Superior temporal gyrus (tissue), 1 donor: Measurements from ENCODE around the gene TTC7B.

Experiments used
- DNase-seq: peaks from one replicate; pipeline ENCODE4 v3.0.0-alpha.2; 2016; ENCODE audit errors: extremely low spot score

Gene TTC7B

DNA sequence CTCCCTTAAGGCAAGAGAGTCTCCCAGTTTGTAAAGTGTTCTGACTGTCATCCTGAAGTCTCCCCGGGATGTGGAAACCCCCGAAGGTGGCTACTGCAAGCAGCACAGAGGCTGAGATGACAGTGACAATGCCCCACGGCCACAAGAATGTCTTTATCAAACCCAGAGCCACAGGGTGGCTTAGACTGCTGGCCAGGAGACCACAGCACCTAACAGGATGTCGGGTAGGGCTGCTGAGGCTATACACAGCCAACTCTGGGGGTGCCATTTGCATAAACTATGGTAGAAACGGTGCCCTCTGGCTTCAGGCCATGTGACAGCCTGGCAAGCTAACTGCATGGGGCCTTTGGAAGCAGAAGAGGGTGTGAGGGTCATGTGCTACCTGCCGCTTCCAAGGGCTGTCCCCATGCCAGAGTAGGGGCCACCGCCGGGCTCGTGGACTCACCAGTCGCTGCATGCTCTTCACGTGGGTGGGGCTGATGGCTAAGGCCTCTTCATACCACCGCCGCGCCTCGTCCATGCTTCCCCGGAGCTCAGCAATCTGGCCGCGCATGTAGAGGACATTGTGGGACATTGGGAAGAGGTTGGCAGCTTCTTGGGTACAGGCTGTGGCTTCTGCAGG is 238.5 kb downstream of the TTC7B start:
- DNase-seq = no peak

DNA sequence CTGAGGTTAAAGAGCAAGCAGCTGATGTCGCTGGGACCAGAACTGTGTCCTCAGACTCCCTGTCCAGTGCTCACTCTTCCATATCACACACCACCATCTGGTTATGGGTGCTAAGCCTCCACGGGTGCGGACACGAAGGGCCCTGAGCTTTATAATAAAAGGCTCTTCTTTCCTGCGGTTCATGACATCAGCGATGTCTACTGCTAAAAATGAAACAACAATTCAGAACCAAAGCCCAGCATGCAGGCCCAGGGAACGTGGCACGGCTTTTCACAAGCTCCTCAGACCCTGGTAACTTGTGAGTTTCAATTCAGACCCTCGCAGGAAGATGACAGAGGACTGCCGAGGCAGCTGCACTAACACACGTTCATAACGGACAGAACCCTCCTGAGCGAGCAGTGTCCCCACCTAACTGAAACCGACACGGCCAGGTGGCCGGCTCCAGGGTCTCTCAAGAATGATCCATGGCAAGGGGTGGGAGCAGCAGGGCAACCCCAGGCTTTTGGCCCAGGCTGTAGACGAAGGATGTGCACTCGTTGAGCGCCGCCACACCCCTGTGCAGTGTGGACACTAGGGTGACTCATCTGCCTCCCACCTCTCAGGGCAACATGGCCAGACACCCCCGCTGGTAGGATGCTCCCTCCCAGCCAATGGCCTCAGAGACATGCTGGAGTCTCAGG is 239.1 kb downstream of the TTC7B start:
- no peak for DNase-seq

DNA sequence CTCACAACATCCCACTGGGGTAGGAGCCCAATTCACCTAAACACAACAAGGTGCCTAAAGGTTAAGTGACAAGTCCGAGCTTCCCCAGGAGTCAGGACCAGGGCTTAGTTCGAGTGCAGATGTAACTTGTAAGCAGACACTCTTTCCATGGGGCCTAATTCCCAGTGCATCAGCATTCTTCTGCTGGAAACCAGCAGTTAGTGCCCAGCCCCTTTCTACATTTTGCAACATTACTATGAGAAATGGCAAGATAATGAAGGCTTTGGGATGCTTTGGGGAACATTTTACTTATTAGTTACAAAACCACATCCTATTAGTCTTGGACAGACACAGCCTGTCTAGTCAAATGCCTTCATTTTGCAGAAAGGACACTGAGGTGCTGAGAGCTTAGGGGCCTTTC is 239.6 kb downstream of the TTC7B start:
- DNase-seq = no peak

DNA sequence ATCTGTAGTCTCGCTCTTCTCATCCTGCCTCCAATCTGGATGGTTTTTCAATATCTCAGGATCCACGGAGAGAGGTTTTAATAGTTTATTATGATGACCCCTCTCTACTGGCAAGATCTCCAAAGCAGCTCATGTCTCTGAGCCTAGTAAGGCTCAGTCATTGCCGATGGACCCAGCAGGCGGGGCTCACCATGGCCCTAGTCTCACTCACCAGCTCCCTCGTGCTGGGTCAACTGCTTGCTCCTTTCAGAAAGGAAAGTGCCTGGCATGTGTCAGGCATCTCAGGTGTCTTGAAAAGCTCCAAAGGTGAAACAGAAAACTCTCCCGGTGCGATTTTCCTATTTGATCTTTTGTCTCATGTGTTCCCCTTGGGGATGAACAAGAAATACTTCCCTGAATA is 240.4 kb downstream of the TTC7B start:
- no peak for DNase-seq

DNA sequence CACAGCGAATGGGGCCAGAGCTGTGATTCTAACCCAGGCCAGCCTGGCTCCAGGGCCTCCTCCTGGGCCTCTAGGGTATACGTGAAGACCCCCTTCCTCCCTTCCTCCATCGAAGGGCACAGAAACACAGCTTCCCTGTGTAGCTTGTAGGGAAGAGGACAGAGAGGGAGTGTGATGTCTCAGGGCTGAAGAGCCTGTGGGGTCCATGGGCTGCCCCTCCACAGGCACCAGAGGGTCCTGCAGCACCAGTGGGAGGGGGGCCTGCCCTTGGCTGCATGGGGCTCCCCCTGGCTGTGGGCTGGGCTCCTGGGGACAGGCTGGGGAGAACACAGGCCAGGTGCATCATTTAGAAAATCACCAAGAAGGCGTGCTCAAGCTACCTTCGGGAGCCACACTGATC is 240.9 kb downstream of the TTC7B start:
- DNase-seq = no peak

DNA sequence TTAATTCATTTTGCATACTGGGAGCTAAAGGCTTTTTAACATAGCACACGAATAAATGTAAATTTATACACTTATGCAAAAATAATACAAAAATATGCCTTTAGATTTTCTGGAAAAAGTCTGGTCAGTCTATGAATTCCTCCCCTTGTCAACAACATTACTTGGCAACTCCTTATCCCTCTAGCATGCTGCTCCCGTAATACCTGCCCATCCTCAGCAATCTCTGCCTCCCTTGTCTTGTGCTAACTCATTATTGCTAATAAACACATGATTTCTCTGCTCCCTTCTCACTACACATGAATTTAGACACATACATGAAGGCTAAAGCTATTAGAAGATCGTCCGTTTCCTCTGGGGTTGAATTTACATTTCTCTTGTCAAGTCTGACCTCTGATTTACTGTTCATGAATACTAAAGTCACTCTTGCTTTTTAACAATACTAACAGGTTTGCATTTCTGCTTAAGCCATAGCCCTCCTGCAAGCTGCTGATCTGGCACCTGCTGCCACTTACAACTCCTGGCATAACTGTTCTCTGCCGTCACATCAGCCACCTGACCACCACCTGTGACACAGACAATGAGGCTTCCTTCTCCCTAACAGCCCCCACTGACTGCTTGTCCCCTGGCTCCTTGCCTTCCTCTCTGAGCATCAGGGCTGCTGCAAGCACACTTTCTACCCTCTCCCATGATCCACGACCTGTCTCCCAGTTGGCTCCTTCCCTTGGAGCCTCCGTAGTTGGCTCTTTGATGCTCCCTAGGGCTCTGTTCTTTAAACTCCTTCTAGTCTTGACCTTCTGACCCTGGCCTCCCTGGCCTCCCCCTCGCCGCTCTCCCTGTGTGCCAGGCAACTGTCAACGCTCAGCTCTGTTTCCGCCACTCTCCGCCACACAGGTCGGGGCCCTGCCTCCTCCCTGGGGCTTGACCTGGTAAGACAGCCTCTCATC is 241.8 kb downstream of the TTC7B start:
- DNase-seq = no peak

DNA sequence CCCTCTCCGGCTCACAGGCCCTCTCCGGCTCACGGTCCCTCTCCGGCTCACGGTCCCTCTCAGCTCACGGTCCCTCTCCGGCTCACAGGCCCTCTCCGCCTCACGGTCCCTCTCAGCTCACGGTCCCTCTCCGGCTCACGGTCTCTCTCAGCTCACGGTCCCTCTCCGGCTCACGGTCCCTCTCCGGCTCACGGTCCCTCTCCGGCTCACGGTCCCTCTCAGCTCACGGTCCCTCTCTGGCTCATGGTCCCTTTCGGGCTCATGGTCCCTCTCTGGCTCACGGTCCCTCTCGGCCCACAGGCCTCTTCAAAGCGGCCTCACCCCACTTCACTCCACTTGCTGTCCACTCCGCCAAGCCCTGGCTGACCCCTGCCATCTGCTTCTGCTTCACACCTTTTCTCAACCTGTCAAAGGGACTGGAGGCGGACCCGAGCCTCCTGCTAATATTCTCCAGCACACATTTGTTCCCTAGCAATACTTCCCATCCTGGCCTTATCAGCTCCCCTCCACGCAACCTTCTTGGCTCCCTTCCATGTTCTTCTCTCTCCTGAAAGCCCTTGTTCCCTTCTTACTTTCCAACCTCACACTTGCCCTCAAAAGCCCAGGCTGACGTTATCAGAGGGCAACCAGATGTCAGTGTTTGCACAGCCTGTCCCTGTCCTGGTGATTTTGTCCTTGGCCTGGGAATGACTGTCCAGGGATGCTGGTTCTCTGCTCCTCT is 242.7 kb downstream of the TTC7B start:
- no peak for DNase-seq

DNA sequence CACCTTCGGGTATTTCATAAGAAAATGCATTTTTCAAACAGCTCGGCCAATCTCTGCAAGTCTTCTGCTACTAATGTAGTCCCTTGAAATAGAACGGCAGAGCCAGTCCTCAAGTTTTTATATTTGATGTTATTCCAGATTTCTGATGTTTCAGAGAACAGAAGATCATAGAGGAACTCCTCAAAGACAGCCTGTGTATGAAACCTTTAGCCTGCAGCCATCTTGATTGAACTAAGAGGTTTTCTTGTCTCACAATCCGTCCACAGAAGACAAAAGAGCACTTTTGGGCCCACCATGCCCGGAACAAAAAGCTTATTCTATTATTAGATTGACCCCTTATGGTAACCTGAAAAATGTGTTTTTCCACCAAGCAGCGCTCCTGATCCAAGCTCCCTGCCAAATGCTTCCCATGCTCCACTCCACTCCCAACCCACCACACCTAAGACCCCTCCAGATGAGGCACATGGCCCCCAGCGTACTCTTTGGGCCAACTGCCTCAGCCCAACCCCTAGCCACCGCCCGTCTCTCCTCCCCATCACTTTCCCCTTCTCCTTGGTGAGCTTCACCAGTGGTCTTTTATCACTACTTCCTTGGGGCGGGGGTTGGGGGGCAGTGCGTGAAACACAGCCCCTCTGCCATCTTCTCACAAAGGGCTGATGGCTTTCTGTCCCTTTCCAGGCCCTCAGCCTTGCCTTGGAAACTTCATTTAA is 243.6 kb downstream of the TTC7B start:
- no peak for DNase-seq

DNA sequence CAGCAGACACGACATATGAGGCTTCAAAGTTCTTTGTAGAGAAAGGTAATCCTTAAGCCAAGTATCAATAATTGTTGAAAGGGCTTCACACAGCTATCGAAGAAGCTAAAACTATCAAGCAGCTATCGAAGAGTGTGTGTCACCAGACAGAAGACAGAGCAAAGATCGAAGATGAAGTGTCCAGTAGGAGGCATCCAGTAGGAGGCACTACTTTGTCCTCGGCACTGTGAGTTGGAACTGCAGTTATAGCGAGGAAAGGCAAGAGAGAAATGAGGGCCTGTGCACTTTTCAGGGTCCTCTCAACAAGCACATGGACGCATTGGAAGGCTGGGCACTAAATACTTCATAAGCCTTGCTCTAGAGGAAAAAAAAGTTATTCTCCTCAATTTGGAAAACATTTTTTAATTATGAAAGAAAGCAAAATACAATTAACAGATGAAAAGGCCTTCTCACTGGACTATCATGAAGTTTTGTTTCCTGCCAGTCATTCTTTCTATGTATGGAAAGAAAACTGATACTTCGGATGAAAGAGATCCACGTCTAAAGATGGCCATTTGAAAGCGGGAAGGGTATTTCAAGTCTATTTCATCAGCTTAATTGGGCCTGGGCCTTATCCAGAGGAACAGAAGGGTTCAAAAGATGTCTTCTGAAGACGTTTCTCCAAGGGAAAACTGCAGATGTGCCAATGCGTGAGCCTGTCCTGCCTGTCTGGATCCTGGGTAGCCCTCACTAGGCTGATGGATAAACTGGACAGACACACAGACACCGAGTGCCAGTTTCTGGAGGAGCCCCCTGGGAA is 244.9 kb downstream of the TTC7B start:
- DNase-seq = no peak

DNA sequence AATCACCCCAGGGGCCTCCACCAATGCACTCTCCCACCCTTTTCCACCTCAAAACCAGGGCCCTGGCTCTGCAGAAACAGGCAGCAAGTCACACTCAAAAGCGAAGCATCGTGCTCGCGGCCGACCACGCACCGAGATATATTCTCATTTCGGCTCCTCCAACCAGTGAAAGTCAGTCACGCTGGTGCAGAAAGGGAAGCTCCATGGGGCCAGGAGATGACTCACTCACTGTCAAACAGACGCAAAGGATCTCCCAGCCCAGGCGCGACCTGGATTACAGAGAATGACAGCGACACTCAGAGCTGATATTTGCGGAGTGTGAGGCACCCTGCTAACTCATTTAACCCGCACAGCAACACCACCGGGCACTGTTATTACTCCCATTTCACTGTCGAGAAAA is 245.8 kb downstream of the TTC7B start:
- no peak for DNase-seq

DNA sequence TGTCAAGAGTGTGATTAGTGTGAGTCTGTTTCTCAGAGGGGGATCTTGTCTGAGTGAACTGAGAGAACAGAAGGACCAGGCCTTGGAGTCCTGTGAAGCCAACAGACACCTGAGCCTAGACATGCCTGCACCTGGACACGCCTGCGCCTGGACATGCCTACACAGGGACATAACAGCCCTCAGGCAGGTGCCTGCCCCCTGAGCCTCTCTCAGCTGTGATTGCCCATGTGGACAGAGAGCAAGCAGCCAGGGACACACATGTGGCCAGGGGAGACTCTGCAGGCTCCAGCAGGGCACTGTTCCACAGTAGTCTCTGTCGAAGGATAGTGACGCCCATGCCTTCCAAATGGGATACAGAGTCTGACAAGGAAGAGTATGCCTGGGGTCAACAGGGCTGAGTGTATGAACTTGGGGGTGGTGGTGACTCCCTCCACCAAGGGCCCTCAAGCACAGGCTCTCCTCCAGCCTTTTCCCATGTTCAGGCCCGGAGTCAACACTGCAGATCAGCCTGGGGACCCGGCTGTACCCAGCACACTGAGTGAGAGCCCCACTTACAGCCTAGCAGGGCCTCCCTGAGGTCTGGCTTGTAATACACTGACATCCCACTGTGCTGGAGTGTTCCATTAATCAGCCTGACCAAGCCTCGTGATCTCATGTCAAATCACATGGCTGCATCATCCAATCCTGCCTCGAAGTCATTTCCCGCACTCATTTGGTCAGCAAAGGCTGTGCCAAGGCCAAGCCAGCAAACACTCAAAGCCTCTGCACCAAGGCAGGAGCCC is 246.4 kb downstream of the TTC7B start:
- DNase-seq = no peak

DNA sequence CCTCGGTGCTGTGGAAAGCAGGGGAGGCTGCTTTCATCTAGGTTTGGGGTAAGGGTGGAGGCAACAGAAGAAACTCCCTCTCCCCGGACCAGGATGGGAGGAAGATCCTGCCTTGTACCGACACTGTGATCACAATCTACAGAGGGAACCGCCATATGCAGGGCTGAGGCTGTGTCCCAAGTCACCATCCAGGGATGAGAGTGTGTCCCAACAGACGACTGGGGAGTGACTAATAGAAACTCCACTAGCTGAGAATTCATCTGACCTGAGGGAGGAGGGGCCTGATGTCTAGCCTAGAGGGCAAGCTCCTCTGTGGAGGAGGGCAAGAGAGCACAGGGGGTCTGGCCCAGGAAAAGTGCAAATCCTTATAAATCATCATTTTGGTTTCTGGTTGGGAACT is 247.0 kb downstream of the TTC7B start:
- DNase-seq = no peak

DNA sequence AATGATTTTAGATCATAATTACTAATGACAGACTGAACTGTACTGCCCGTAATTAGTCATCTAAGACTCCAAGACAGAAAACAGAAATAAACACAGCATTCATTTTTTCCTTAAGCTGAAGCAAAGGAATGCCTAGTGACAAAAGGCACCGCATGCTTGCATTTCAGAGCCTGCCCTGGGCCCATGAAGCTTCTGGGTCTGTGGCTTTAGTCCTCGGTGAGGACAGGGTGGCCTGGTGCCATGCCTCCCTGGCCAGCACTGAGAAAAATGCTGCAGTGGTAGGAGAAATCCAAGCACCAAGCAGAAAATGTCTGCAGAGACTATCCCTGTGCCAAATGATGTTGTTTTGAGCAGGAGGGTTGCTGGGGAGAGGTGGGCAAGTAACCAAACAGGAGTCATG is 247.8 kb downstream of the TTC7B start:
- peak; percentile 73 for DNase-seq

DNA sequence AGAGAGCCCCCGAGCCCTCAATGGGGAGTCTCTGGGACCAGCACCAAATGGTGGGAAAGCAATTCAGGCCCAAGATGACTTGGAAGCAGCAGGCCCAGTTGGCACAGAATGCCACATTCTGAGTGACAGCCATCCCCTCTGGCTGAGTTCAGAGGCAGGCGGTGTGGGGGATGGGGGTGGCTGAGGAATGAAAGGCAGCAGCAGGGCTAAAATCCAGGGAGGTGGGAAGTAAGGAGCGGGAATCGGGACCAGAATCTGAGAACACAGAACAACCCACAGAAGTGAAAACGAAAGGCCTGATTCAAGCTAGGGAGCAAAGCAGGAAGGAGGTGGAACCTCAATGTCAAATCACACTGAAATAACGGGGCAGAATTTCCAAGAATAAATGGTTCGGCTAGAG is 248.2 kb downstream of the TTC7B start:
- peak; percentile 75 for DNase-seq

DNA sequence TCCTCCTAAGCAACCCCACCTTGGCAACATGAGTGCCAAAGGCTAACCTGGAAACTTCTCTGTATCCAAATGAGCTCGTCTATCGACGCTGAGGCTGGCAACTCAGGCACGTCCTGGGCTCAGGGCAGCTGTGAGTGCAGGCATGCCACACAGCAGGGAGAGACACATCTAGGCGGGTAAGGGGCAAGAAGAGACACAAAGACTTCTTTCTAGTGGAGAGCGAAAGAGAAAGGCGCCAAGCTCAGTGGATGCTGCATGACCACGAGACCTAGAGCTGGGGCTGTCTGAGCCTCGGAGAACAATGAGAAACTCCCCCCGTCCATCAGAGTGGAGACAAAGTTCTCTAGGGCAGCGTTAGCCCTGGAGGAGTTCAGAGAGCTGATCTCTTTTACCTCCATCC is 249.0 kb downstream of the TTC7B start:
- peak; percentile 95 for DNase-seq

DNA sequence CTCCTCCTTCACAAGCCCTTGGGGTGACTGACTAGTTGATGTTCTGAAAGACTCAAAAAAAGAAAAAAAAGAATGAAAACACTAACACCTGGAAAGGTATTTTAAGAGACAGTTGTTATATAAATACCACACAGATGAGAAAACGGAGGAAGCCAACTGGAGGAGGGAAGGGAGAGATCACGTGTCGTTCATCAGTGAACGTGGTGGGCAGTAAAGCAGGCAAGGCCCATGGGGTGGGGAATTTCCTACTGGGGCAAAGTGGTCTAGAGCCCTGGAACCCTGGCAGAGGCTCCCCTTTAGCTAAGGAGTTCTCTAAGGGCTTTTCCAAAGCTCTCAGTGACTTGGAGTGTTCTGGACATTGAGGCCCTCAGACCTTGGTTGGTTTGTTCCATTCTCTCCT is 249.7 kb downstream of the TTC7B start:
- no peak for DNase-seq

DNA sequence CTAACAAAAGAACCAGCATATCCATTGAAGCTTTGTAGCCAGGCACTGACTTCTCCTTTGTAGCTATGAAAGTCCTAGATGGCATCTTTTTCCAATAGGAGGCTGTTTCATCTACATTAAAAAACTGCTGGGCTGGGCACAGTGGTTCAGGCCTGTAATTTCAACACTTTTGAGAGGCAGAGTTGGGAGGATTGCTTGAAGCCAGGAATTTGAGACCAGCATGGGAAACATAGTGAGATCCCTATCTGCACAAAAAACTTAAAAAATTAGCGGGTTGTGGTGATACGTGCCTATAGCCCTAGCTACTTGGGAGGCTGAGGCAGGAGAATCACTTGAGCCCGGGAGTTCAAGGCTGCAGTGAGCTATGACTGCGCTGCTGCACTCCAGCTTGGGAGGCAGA is 251.7 kb downstream of the TTC7B start:
- no peak for DNase-seq

DNA sequence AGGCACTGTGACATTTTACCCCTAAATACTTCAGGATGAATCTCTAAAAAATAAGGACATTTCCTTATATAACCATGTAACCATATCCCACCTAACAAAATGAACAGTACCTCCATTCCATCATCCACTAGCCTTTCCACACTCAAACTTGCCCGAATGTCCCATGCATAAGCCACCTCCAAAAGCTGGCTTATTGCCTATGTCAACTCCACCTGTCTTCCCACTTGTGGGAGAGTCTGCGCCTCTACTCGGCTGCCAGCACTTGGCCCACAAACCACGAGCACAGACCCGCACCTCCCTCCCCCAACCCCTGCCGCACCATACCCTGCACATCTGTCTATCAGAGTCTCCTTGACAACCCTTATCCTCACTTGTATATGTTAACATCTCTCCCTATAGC is 253.6 kb downstream of the TTC7B start:
- no peak for DNase-seq

DNA sequence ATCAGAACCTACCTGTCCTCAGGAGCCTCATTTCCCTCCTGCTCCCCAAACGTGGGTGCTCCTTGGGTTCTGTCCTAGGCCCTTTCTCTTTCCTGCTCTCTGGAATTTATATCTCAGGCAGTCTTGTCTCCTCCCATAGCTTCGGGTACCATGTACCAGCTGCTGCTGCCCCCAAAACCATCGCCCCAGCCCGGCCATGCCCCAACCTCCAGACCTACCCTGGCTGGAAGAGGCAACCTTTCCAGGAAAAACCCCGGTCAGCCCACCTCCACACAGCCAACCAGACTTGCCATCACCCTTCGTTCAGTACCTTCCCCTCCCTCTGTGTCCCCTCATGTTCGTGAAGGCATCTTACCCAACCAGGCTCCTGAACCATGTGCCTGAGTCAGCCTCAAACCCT is 254.3 kb downstream of the TTC7B start:
- DNase-seq = no peak

DNA sequence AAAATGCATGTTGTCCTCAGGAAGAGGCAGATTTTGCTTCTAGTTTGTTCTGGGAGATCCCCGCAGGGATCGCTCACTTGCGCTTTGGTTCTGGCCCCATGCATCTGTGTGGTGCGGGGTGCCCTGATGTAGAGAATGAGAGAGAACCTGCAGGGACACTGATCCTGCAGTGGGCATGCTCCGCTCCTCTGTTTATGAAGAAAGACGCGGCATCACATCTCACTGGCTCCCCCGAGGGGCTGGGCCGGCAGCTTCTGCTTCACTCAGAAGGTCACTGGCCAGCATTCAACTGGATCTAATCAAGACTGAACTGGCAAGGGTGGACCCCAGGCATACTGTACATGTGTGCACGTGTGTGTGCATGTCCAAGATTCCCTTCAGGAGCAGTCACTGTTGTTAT is 255.2 kb downstream of the TTC7B start:
- DNase-seq = no peak
